Erythroblast (primary cell): ENCODE results near the gene OCRL.

Source experiments
- GATA1 ChIP-seq: IDR thresholded peaks from 2 replicates; pipeline ENCODE4 v1.6.1; 2011; ENCODE audit warnings: low read depth, mild to moderate bottlenecking, control low read depth, low read length, moderate library complexity
- POLR2A ChIP-seq: IDR thresholded peaks from 2 replicates; pipeline ENCODE4 v1.6.1; 2011; ENCODE audit warnings: mild to moderate bottlenecking, low read length

DNA sequence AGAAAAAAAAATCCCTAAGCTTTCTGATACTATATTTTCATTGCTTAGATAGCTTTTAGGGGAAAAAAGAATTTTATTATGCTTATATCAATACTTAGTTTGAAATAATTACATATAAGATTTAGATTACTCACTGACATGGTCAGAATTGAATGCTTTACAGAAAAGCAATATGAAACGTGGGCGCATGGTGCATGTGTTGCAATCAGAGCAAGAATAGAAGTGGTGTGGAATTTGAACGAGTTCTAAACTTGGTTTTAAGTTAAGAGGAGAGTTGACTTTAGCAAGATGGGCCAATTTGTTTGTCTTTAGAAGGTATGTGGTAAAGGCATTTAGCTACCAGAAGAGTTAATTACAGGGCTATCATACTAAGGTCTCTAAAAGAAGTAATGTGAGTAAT is 21.4 kb downstream of the OCRL start:
- no peak for TF ChIP-seq POLR2A
- TF ChIP-seq GATA1, result no peak
